Measurements from ENCODE around the gene ITFG2. TPM values are rescaled to one million over a fixed set of nuclear protein-coding genes. Genes with fewer than 3 reads are reported as not detected.
"Not testable (repeated sequence)": the region's sequence is repeated elsewhere in the genome, so short reads cannot be mapped to it uniquely, and the experiment has no call there.

Gene ITFG2
- total RNA-seq, 1 experiment from 2014 or later: 24.6 TPM

GRCh38 chr12:2769866-2770533 lies 42.5 kb upstream of the ITFG2 start:
- intact Hi-C loops (cut with micrococcal nuclease): no loop called here
- ChIA-PET POLR2A (no interaction called here), CTCF (no interaction called here)

GRCh38 chr12:2770544-2770943 lies 41.9 kb upstream of the ITFG2 start:
- H3K4me2 ChIP-seq (ENCODE audit: low read length); H3K9me3 ChIP-seq (ENCODE audit: control insufficient read depth in 1 of 2, insufficient read depth in 1 of 2, low read depth in 1 of 2, low read length in 2 of 2); CTCF ChIA-PET; H3K79me2 ChIP-seq (ENCODE audit: insufficient read depth, low read length); H3K27ac ChIP-seq (ENCODE audit: low read depth, low read length); RAD21 ChIA-PET (ENCODE audit: low non-redundant PET in 1 of 2, low total read pairs in 2 of 2, uncharacterized antibody in 2 of 2, unreplicated experiment in 2 of 2); DNase-seq (ENCODE audit: low read depth, low spot score); POLR2A ChIA-PET; H3K4me1 ChIP-seq (ENCODE audit: control insufficient read depth in 1 of 2, insufficient read depth in 2 of 2, low read length in 2 of 2); H3K4me3 ChIP-seq (replicated peaks in 1 of 2; ENCODE audit: low read depth in 1 of 2, low read length in 2 of 2); H3K9ac ChIP-seq (ENCODE audit: low read length); H3K9me2 ChIP-seq (ENCODE audit: insufficient read depth); intact Hi-C loops (cut with micrococcal nuclease); H4K20me1 ChIP-seq (ENCODE audit: insufficient read depth); ATAC-seq; H3K36me3 ChIP-seq (ENCODE audit: control insufficient read depth in 1 of 2, insufficient read depth in 2 of 2, low read length in 2 of 2); BruUV-seq (replicated peaks); H2AFZ ChIP-seq (ENCODE audit: low read depth, low read length, poor library complexity, severe bottlenecking); H3K27me3 ChIP-seq (ENCODE audit: insufficient read depth, low read length): not testable (repeated sequence)

More at GRCh38 chr12:2769866-2770533, 42.5 kb upstream of the ITFG2 start:
- BruUV-seq (replicated peaks): no TSS peak
- Histone ChIP-seq H3K4me2 (ENCODE audit: low read length) (no peak overlapping the region), H2AFZ (ENCODE audit: low read depth, low read length, poor library complexity, severe bottlenecking) (no peak overlapping the region), H3K36me3 (ENCODE audit: control insufficient read depth in 1 of 2, insufficient read depth in 2 of 2, low read length in 2 of 2) (no peaks in the 10 kb centered on the region), H3K79me2 (ENCODE audit: insufficient read depth, low read length) (no peaks in the 10 kb centered on the region), H3K27me3 (ENCODE audit: insufficient read depth, low read length) (no peaks in the 10 kb centered on the region), H3K4me3 (replicated peaks in 1 of 2; ENCODE audit: low read depth in 1 of 2, low read length in 2 of 2) (no peak overlapping the region), H3K4me1 (ENCODE audit: control insufficient read depth in 1 of 2, insufficient read depth in 2 of 2, low read length in 2 of 2) (no peaks in the 10 kb centered on the region), H3K27ac (ENCODE audit: low read depth, low read length) (no peak overlapping the region), H4K20me1 (ENCODE audit: insufficient read depth) (no peaks in the 10 kb centered on the region), H3K9me2 (ENCODE audit: insufficient read depth) (no peaks in the 10 kb centered on the region), H3K9ac (ENCODE audit: low read length) (no peak overlapping the region), H3K9me3 (ENCODE audit: control insufficient read depth in 1 of 2, insufficient read depth in 1 of 2, low read depth in 1 of 2, low read length in 2 of 2) (no peaks in the 10 kb centered on the region)
- ATAC-seq (no peak), DNase-seq (ENCODE audit: low read depth, low spot score) (no peak)
- TF ChIP-seq ELF1 (IDR thresholded peaks at IDR 0.05; ENCODE audit: borderline replicate concordance, low read depth): no peak
- no peak for TF ChIP-seq ZFX (IDR thresholded peaks at IDR 0.05)
- no peak for TF ChIP-seq ATF3 (IDR thresholded peaks at IDR 0.05)
- no peak for TF ChIP-seq CBX3 (IDR thresholded peaks at IDR 0.05; ENCODE audit: low read depth)
- no peak for TF ChIP-seq POLR2A (IDR thresholded peaks at IDR 0.05; ENCODE audit: borderline replicate concordance, extremely low read depth, insufficient read depth, insufficient read length)
- no peak for TF ChIP-seq RAD21 (IDR thresholded peaks at IDR 0.05; ENCODE audit: low read depth)
- no peak for TF ChIP-seq CTCF (IDR thresholded peaks at IDR 0.05 in 2 of 3, conservative IDR thresholded peaks at IDR 0.05 in 1 of 3; ENCODE audit: borderline replicate concordance in 1 of 3, insufficient read depth in 1 of 3, low read depth in 2 of 3, low read length in 2 of 3)
- RAD21 ChIA-PET (ENCODE audit: low non-redundant PET in 1 of 2, low total read pairs in 2 of 2, uncharacterized antibody in 2 of 2, unreplicated experiment in 2 of 2): no interaction called here

Measured in HCT116 (cell line).